Left lung (tissue), 10 donors: ENCODE measurements around the gene ALX4. TPM values are rescaled to one million over a fixed set of nuclear protein-coding genes. Genes with fewer than 3 reads are reported as not detected.

Experiments
- ATAC-seq: fragments of 200-7000 bp; cut with Tn5 transposase; one replicate; pipeline ENCODE4 v1.9.1; 2020; ENCODE audit warnings: moderate library complexity
- DNase-seq, 4 donors: peaks; one replicate each; pipeline ENCODE4 v3.0.0-alpha.2; 2013 to 2020
- H3K27ac ChIP-seq, 2 donors: fragments of 200-600 bp; sonication (generic) in 1 of 2; one replicate each; pipeline versions ENCODE4 v1.5.0 to v1.8.0; 2020 to 2021
- H3K27me3 ChIP-seq, 2 donors: fragments of 200-600 bp; sonication (generic) in 1 of 2; one replicate each; pipeline versions ENCODE4 v1.5.0 to v1.8.0; 2020 to 2021
- H3K36me3 ChIP-seq, 2 donors: fragments of 200-600 bp; sonication (generic) in 1 of 2; one replicate each; pipeline versions ENCODE4 v1.5.0 to v1.8.0; 2020 to 2021
- H3K4me1 ChIP-seq, 2 donors: fragments of 200-600 bp; one replicate each; pipeline ENCODE4 v1.8.0; 2021
- H3K4me3 ChIP-seq, 2 donors: fragments of 200-600 bp; sonication (generic) in 1 of 2; one replicate each; pipeline versions ENCODE4 v1.5.0 to v1.8.0; 2020 to 2021; ENCODE audit warnings: mild to moderate bottlenecking in 1 of 2
- H3K9me3 ChIP-seq, 2 donors: fragments of 200-600 bp; sonication (generic) in 1 of 2; one replicate each; pipeline versions ENCODE4 v1.5.0 to v1.8.0; 2020 to 2021
- CTCF ChIP-seq, 2 donors: fragments of 200-600 bp; sonication (generic) in 1 of 2; IDR thresholded peaks; one replicate each; pipeline versions ENCODE4 v1.5.0 to v1.8.0; 2021; ENCODE audit warnings: antibody characterized with exemption in 2 of 2
- intact Hi-C, 2 donors: fragments of 100-400 bp; cut with DNase I; formaldehyde crosslinking; loops; one replicate each; pipeline versions ENCODE4 v1.11.2 to v1.14.2; 2022
- polyA plus RNA-seq, 6 donors: library from polyadenylated mRNA; unstranded; fragments of 120-200 nt; gene quantifications; one replicate each; pipeline ENCODE4 v1.2.1, GENCODE V29; 2013; ENCODE audit not compliant: insufficient read length in 6 of 6
- total RNA-seq, 2 donors: library from RNA; stranded (reverse); fragmentation: NEBNext Ultra II Directional; extraction: Animal tissue kit (Norgen Biotek cat#: 25700); gene quantifications; one replicate each; pipeline ENCODE4 v1.2.1, GENCODE V29; 2021
- donor health status: DM: no; HTN: yes; CAD: no.
- donor health status: DM: no; HTN: no; CAD: no.

Gene ALX4
- total and polyA plus RNA-seq, 8 donors: 0.07 to 0.13 (median 0.10) TPM; not detected in 2

GRCh38 chr11:44326615-44327475 lies 16.9 kb upstream of the ALX4 start:
- H3K27ac ChIP-seq: no peak overlapping the region
- H3K4me3 ChIP-seq: no peak overlapping the region
- no peaks in the 10 kb centered on the region for H3K9me3 ChIP-seq
- H3K4me1 ChIP-seq: no peaks in the 10 kb centered on the region
- ATAC-seq: no peak
- TF ChIP-seq CTCF (IDR thresholded peaks at IDR 0.05): no peak
- H3K36me3 ChIP-seq: no peaks in the 10 kb centered on the region
- H3K27me3 ChIP-seq: peaks cover 56 to 100% of the 10 kb centered on the region in 2 donors
- intact Hi-C loops: no loop called here
- DNase-seq: no peak

- TF ChIP-seq CTCF (IDR thresholded peaks at IDR 0.05): no peak
- no peak for DNase-seq
These were observed 15.8 kb upstream of the ALX4 start for GRCh38 chr11:44325698-44326097.

GRCh38 chr11:44324749-44325525 lies 15.0 kb upstream of the ALX4 start:
- Histone ChIP-seq H3K9me3 (no peaks in the 10 kb centered on the region), H3K4me3 (no peak overlapping the region), H3K4me1 (no peaks in the 10 kb centered on the region), H3K27ac (no peak overlapping the region), H3K27me3 (peaks cover 75 to 100% of the 10 kb centered on the region in 2 donors), H3K36me3 (no peaks in the 10 kb centered on the region)
- ATAC-seq (peak; percentile 83), DNase-seq (no peak)
- intact Hi-C loops: no loop called here
- TF ChIP-seq CTCF (IDR thresholded peaks at IDR 0.05): no peak

More at GRCh38 chr11:44325698-44326097, 15.8 kb upstream of the ALX4 start:
- no peak for ATAC-seq
- H3K36me3 ChIP-seq: no peaks in the 10 kb centered on the region
- no peak overlapping the region for H3K27ac ChIP-seq
- intact Hi-C loops: no loop called here
- no peaks in the 10 kb centered on the region for H3K9me3 ChIP-seq
- peaks cover 67 to 100% of the 10 kb centered on the region in 2 donors for H3K27me3 ChIP-seq
- no peak overlapping the region for H3K4me3 ChIP-seq
- H3K4me1 ChIP-seq: no peaks in the 10 kb centered on the region

- H3K4me1 ChIP-seq: no peaks in the 10 kb centered on the region
- intact Hi-C loops: no loop called here
- H3K9me3 ChIP-seq: no peaks in the 10 kb centered on the region
- DNase-seq: no peak
- no peak for ATAC-seq
- no peak for TF ChIP-seq CTCF (IDR thresholded peaks at IDR 0.05)
- H3K4me3 ChIP-seq: no peak overlapping the region
- H3K27ac ChIP-seq: no peak overlapping the region
- peaks cover 82 to 100% of the 10 kb centered on the region in 2 donors for H3K27me3 ChIP-seq
- H3K36me3 ChIP-seq: no peaks in the 10 kb centered on the region
These were observed 14.3 kb upstream of the ALX4 start for GRCh38 chr11:44324222-44324621.

GRCh38 chr11:44322243-44322642 lies 12.3 kb upstream of the ALX4 start:
- no peak for TF ChIP-seq CTCF (IDR thresholded peaks at IDR 0.05)
- intact Hi-C loops: no loop called here
- Histone ChIP-seq H3K4me1 (no peaks in the 10 kb centered on the region), H3K36me3 (no peaks in the 10 kb centered on the region), H3K27ac (no peak overlapping the region), H3K27me3 (peaks cover 89 to 100% of the 10 kb centered on the region in 2 donors), H3K9me3 (no peaks in the 10 kb centered on the region), H3K4me3 (no peak overlapping the region)
- ATAC-seq (no peak), DNase-seq (no peak)
